ENCODE data around the gene TYW1B. TPM values are rescaled to one million over a fixed set of nuclear protein-coding genes. Genes with fewer than 3 reads are reported as not detected.
"Not testable (repeated sequence)": the region's sequence is repeated elsewhere in the genome, so short reads cannot be mapped to it uniquely, and the experiment has no call there.

The TYW1B gene
- total RNA-seq, 1 donor from 2014 or later: 3.6 TPM

DNA sequence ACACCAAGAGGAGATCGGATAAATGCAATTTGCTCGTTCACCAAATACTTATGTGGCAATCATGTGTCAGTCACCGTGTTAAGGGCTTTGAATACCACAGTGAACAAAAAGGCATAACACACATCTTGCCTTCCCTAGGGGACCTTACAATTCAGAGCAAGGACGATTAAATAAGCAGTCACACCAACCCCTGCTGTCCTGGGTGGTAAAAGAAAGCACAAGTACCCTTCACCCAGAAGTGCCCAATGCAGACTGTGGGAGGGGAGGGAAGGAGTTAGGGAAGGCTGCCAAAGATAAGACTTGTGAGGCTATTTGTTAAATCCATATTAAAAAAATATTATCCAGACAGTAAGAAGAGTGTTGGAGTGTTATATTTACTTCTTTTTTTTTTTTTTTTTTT, 146.8 kb downstream of the TYW1B start:
- peaks cover 14% of the 10 kb centered on the region for H3K4me1 Mint-ChIP-seq

DNA sequence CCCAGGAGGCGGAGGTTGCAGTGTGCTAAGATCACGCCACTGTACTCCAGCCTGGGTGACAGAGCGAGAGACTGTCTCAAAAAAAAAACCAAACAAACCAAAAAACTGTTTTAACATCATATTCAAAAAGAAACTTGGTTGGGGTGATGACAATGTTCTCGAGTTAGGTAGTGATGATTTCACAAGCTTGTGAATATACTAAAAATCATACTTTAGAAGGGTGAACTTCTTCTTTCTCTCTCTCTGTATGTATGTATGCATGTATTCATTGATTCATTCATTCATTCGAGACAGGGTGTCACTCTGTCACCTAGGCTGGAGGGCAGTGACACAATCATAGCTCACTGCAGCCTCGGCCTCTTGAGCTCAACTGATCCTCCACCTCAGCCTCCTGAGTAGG, 151.1 kb downstream of the TYW1B start:
- H3K27ac Mint-ChIP-seq; H3K79me2 ChIP-seq (ENCODE audit: low read depth); H4K20me1 ChIP-seq (ENCODE audit: low read depth); H3F3A ChIP-seq (ENCODE audit: low read depth); H3K4me1 ChIP-seq; H3K4me2 ChIP-seq; H3K4me3 ChIP-seq; H3K27ac ChIP-seq; H3K4me1 Mint-ChIP-seq; H3K9me3 ChIP-seq (ENCODE audit: low read depth); H3K36me3 ChIP-seq; H3K36me3 Mint-ChIP-seq; DNase-seq (ENCODE audit: low spot score); H3K27me3 Mint-ChIP-seq (ENCODE audit: insufficient read depth, low read depth); H3K9ac ChIP-seq; H2AFZ ChIP-seq (replicated peaks); H3K27me3 ChIP-seq; H3K4me3 Mint-ChIP-seq; H3K9me3 Mint-ChIP-seq: not testable (repeated sequence)

More for the DNA sequence above, 146.8 kb downstream of the TYW1B start:
- H3K9ac ChIP-seq; H3K36me3 ChIP-seq; H3K9me3 ChIP-seq (ENCODE audit: low read depth); H3K4me3 ChIP-seq; DNase-seq (ENCODE audit: low spot score); H3K9me3 Mint-ChIP-seq; H3K27ac Mint-ChIP-seq; H3K4me2 ChIP-seq; H4K20me1 ChIP-seq (ENCODE audit: low read depth); H3K36me3 Mint-ChIP-seq; H3K27me3 ChIP-seq; H2AFZ ChIP-seq (replicated peaks); H3K79me2 ChIP-seq (ENCODE audit: low read depth); H3K4me3 Mint-ChIP-seq; H3K27me3 Mint-ChIP-seq (ENCODE audit: insufficient read depth, low read depth); H3K27ac ChIP-seq: not testable (repeated sequence)
- peaks cover 12% of the 10 kb centered on the region for H3F3A ChIP-seq (ENCODE audit: low read depth)
- H3K4me1 ChIP-seq: peaks cover 13% of the 10 kb centered on the region

DNA sequence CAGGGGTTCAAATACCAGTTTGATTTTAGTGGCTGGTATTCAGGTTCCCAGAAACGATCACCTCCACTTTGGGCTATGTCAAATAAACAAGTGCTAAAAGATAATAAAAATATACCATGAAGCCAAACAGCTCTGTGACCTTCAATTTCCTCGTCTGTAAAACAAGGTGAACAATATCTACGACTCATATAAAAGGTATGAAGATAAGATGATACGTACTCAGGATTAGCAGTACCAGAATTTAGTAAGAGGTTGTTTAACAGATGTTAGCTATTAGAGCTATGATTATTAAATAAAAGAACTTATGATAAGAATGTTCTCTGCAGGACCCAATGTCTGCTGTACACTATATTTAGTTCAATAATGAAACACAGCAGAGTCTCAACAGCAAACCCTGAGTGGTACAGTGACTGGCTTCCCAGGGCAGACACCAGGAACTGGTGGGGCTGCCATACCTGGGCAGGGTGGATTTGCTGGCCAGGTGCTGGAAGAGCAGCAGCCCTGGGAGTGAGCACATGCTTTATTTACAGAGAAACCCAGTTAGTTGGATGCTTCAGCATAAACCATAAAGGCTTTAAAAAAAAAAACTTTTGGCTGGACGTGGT, 151.8 kb downstream of the TYW1B start:
- not testable (repeated sequence) for H3K36me3 ChIP-seq; H3K4me1 ChIP-seq; H3K9me3 Mint-ChIP-seq; H3K27me3 Mint-ChIP-seq (ENCODE audit: insufficient read depth, low read depth); H3K9ac ChIP-seq; H3K4me3 ChIP-seq; H3K27ac ChIP-seq; H3K4me1 Mint-ChIP-seq; H3K79me2 ChIP-seq (ENCODE audit: low read depth); H3K4me2 ChIP-seq; H3K9me3 ChIP-seq (ENCODE audit: low read depth); DNase-seq (ENCODE audit: low spot score); H3K36me3 Mint-ChIP-seq; H3K4me3 Mint-ChIP-seq; H4K20me1 ChIP-seq (ENCODE audit: low read depth); H3K27ac Mint-ChIP-seq; H3K27me3 ChIP-seq; H3F3A ChIP-seq (ENCODE audit: low read depth); H2AFZ ChIP-seq (replicated peaks)

DNA sequence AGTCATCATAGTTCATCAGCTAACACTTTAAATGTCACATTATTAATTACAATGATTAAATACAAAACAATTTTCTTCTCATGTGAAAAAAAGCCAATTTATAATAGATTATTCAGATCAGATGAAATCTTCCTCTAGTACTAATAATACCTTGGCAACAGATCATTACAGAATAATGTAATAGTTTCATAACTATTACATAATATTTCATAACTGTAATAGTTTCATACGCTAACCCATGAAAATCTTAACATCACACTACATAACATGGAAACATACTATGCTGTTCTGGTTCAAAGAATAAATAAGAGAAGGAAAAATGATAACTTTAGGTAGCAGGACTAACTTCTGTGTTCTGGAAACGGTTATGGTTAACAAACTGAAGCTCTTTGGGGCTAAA, 152.3 kb downstream of the TYW1B start:
- not testable (repeated sequence) for H3K4me3 Mint-ChIP-seq; H4K20me1 ChIP-seq (ENCODE audit: low read depth); H3K36me3 Mint-ChIP-seq; H3K4me1 ChIP-seq; H3K4me1 Mint-ChIP-seq; H3K9me3 Mint-ChIP-seq; H2AFZ ChIP-seq (replicated peaks); H3K4me2 ChIP-seq; H3K27me3 ChIP-seq; H3K4me3 ChIP-seq; H3K27me3 Mint-ChIP-seq (ENCODE audit: insufficient read depth, low read depth); H3K27ac ChIP-seq; H3K79me2 ChIP-seq (ENCODE audit: low read depth); H3K36me3 ChIP-seq; H3K9ac ChIP-seq; H3K9me3 ChIP-seq (ENCODE audit: low read depth); H3K27ac Mint-ChIP-seq; DNase-seq (ENCODE audit: low spot score); H3F3A ChIP-seq (ENCODE audit: low read depth)

DNA sequence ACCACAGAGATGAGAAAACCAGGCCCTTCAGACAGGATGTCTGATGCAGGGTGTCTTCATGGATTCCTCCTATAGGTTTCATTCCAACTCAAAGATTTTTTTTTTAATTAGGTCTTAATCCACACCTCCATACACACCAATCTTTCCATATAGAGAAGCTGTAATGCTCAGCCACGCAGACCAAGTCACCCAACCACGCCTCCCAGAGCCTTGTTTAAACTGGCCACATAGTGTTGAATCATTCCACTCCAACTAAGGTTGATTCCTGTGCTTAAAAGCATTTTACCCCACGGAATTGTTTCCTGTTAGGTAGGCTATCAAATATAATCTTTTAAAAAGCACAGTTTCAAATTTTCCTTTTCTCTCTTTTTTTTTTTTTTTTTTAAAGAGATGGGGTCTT, 153.6 kb downstream of the TYW1B start:
- Histone ChIP-seq H3K27ac (no peak overlapping the region), H2AFZ (replicated peaks) (no peak overlapping the region), H4K20me1 (ENCODE audit: low read depth) (no peaks in the 10 kb centered on the region), H3K9ac (no peak overlapping the region), H3K36me3 (no peaks in the 10 kb centered on the region), H3K79me2 (ENCODE audit: low read depth) (no peaks in the 10 kb centered on the region), H3K4me1 (no peaks in the 10 kb centered on the region), H3F3A (ENCODE audit: low read depth) (no peaks in the 10 kb centered on the region), H3K4me3 (no peak overlapping the region), H3K4me2 (no peak overlapping the region), H3K27me3 (no peaks in the 10 kb centered on the region), H3K9me3 (ENCODE audit: low read depth) (no peaks in the 10 kb centered on the region)
- H3K4me1 Mint-ChIP-seq: no peaks in the 10 kb centered on the region
- no peak overlapping the region for H3K27ac Mint-ChIP-seq
- H3K4me3 Mint-ChIP-seq: no peak overlapping the region
- no peaks in the 10 kb centered on the region for H3K9me3 Mint-ChIP-seq
- no peaks in the 10 kb centered on the region for H3K36me3 Mint-ChIP-seq
- H3K27me3 Mint-ChIP-seq (ENCODE audit: insufficient read depth, low read depth): peaks cover 4% of the 10 kb centered on the region
- no peak for DNase-seq (ENCODE audit: low spot score)
- TF ChIP-seq, protein P1, sequence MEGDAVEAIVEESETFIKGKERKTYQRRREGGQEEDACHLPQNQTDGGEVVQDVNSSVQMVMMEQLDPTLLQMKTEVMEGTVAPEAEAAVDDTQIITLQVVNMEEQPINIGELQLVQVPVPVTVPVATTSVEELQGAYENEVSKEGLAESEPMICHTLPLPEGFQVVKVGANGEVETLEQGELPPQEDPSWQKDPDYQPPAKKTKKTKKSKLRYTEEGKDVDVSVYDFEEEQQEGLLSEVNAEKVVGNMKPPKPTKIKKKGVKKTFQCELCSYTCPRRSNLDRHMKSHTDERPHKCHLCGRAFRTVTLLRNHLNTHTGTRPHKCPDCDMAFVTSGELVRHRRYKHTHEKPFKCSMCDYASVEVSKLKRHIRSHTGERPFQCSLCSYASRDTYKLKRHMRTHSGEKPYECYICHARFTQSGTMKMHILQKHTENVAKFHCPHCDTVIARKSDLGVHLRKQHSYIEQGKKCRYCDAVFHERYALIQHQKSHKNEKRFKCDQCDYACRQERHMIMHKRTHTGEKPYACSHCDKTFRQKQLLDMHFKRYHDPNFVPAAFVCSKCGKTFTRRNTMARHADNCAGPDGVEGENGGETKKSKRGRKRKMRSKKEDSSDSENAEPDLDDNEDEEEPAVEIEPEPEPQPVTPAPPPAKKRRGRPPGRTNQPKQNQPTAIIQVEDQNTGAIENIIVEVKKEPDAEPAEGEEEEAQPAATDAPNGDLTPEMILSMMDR (IDR thresholded peaks at IDR 0.05): no peak
- no peak for TF ChIP-seq EZH2 (IDR thresholded peaks at IDR 0.05)
- TF ChIP-seq EZH2phosphoT487 (IDR thresholded peaks at IDR 0.05): no peak

DNA sequence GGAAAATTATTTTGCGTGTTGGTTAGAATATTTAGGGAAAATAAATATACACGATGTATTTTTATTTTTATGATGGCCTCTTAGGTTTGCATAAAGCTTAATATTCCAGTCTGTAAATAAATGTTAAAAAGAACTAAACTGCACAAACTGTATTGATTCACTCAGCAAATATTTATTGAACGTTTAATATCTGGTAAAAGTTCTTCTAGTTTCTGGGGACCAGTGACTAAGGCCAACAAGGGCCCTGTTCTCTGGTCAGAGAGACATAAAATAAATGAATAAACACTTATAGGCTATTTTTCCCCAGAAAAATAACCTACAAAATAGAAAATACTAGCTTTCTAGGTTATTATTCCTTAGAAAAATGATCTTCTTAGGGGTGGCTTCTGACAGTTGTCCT, 157.2 kb downstream of the TYW1B start:
- not testable (repeated sequence) for H3F3A ChIP-seq (ENCODE audit: low read depth); H3K4me1 Mint-ChIP-seq; DNase-seq (ENCODE audit: low spot score); H3K36me3 ChIP-seq; H3K9ac ChIP-seq; H4K20me1 ChIP-seq (ENCODE audit: low read depth); H3K4me3 Mint-ChIP-seq; H3K9me3 ChIP-seq (ENCODE audit: low read depth); H3K4me2 ChIP-seq; H3K27me3 ChIP-seq; H3K27me3 Mint-ChIP-seq (ENCODE audit: insufficient read depth, low read depth); H3K4me3 ChIP-seq; H3K36me3 Mint-ChIP-seq; H3K27ac Mint-ChIP-seq; H3K9me3 Mint-ChIP-seq; H3K4me1 ChIP-seq; H3K27ac ChIP-seq; H2AFZ ChIP-seq (replicated peaks); H3K79me2 ChIP-seq (ENCODE audit: low read depth)

DNA sequence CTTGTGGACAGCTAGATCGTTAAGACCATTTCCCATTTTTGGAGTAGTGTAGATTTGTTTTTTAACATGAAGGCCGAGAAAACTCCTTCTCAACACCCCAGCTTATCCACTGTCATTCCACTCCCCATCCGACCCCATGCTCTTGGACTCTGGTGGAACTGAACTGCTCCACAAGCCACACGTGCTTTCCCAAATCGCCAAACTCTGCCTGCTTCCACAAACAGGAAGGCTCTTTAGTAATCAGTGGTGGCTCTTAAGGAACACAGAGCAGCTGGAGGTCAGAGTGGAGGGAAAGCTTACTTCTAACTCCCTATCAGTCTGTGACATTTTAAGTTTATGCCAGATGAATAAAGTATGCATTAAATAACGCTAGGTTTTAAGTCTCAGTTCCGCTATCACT, 159.6 kb downstream of the TYW1B start:
- H3K4me1 Mint-ChIP-seq; H3K9me3 Mint-ChIP-seq; H3K27ac ChIP-seq; H3K36me3 Mint-ChIP-seq; H3K9ac ChIP-seq; H3F3A ChIP-seq (ENCODE audit: low read depth); H3K4me2 ChIP-seq; H3K9me3 ChIP-seq (ENCODE audit: low read depth); H2AFZ ChIP-seq (replicated peaks); H3K36me3 ChIP-seq; H3K4me1 ChIP-seq; H4K20me1 ChIP-seq (ENCODE audit: low read depth); H3K27ac Mint-ChIP-seq; H3K4me3 Mint-ChIP-seq; H3K27me3 ChIP-seq; DNase-seq (ENCODE audit: low spot score); H3K4me3 ChIP-seq; H3K27me3 Mint-ChIP-seq (ENCODE audit: insufficient read depth, low read depth); H3K79me2 ChIP-seq (ENCODE audit: low read depth): not testable (repeated sequence)
